ENCODE measurements around the gene GRM7. TPM values are rescaled to one million over a fixed set of nuclear protein-coding genes. Genes with fewer than 3 reads are reported as not detected.

The GRM7 gene
- total RNA-seq, 1 experiment from 2014 or later: not detected

DNA sequence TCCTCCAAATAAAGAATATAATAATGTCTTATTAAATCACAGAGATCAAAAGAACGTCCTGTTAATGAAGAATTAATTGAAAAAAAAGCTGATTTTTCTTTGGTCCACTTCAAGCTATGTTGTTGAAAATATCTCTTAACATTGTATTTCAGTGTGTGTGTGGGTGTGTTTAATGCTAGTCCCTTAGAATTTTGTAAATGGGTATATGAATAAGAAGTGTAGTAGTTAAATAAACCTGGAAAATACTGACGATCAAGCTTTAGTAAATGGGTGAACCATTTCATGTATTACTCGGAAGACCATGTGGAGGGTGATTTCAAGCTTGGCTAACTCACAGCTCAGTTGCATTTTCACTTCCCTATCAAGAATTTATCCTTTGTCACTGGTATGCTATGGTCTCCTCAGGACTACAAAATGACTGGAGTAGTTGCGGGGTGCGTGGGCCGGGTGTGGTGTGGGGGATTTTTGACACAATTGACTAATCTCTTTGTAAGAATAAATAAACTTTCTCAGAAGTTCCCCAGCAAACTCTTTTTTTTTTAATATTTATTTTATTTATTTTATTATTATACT is 586.4 kb downstream of the GRM7 start:
- ATAC-seq: no peak
- Histone ChIP-seq H3K4me3 (ENCODE audit: low read length) (no peak overlapping the region), H3K4me2 (ENCODE audit: low read length) (no peak overlapping the region), H3K36me3 (ENCODE audit: low read depth, low read length) (no peaks in the 10 kb centered on the region), H3K4me1 (ENCODE audit: insufficient read depth, low read length) (no peaks in the 10 kb centered on the region), H4K20me1 (ENCODE audit: low read length) (no peaks in the 10 kb centered on the region), H3K9me2 (replicated peaks; ENCODE audit: low read length) (no peaks in the 10 kb centered on the region), H3K27me3 (ENCODE audit: low read length) (no peaks in the 10 kb centered on the region), H3K27ac (ENCODE audit: low read length) (no peak overlapping the region), H3K9ac (ENCODE audit: low read length) (no peak overlapping the region), H3K79me2 (ENCODE audit: low read length) (no peaks in the 10 kb centered on the region), H3F3A (ENCODE audit: low read length, unreplicated experiment) (no peaks in the 10 kb centered on the region), H3K9me3 (ENCODE audit: low read length) (peaks cover 36% of the 10 kb centered on the region; the same call in 1 of the 2 replicates), H2AFZ (ENCODE audit: low read length) (no peak overlapping the region)
- no peak for TF ChIP-seq EZH2phosphoT487 (IDR thresholded peaks at IDR 0.05; ENCODE audit: borderline replicate concordance, low read length)
- TF ChIP-seq, protein P1, sequence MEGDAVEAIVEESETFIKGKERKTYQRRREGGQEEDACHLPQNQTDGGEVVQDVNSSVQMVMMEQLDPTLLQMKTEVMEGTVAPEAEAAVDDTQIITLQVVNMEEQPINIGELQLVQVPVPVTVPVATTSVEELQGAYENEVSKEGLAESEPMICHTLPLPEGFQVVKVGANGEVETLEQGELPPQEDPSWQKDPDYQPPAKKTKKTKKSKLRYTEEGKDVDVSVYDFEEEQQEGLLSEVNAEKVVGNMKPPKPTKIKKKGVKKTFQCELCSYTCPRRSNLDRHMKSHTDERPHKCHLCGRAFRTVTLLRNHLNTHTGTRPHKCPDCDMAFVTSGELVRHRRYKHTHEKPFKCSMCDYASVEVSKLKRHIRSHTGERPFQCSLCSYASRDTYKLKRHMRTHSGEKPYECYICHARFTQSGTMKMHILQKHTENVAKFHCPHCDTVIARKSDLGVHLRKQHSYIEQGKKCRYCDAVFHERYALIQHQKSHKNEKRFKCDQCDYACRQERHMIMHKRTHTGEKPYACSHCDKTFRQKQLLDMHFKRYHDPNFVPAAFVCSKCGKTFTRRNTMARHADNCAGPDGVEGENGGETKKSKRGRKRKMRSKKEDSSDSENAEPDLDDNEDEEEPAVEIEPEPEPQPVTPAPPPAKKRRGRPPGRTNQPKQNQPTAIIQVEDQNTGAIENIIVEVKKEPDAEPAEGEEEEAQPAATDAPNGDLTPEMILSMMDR (conservative IDR thresholded peaks at IDR 0.05; ENCODE audit: low read depth, low read length): no peak
- TF ChIP-seq EZH2 (IDR thresholded peaks at IDR 0.05; ENCODE audit: low read length, unreplicated experiment): no peak
- intact Hi-C loops (cut with micrococcal nuclease): no loop called here
- ChIA-PET CTCF (no interaction called here), POLR2A (ENCODE audit: unreplicated experiment) (no interaction called here)
- BruUV-seq (replicated peaks): no TSS peak
- DNase-seq: no peak

DNA sequence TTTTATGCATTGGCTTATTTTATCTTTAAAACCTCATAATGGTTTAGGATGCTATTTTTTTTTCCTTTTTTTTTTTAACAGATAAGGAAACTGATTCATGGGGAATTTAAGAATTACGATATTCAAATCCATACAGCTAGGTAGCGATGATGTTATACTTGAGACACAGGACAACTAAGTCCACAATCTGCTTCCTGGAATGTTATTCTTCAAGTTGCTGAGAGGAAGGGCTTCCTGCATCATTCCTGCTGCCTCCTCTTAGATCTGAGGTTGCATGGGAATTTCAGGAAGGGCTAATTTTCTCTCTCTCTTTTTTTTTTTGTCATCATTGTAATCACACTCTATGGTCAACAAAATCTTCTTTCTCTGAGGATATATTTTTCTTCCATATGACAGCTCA is 595.5 kb downstream of the GRM7 start:
- H4K20me1 ChIP-seq (ENCODE audit: low read length): no peaks in the 10 kb centered on the region
- H2AFZ ChIP-seq (ENCODE audit: low read length): no peak overlapping the region
- POLR2A ChIA-PET (ENCODE audit: unreplicated experiment): no interaction called here
- peaks cover 25% of the 10 kb centered on the region; the same call in 1 of the 2 replicates for H3K9me3 ChIP-seq (ENCODE audit: low read length)
- H3K79me2 ChIP-seq (ENCODE audit: low read length): no peaks in the 10 kb centered on the region
- TF ChIP-seq EZH2phosphoT487 (IDR thresholded peaks at IDR 0.05; ENCODE audit: borderline replicate concordance, low read length): no peak
- TF ChIP-seq, protein P1 (conservative IDR thresholded peaks at IDR 0.05; ENCODE audit: low read depth, low read length): no peak
- no peak for TF ChIP-seq EZH2 (IDR thresholded peaks at IDR 0.05; ENCODE audit: low read length, unreplicated experiment)
- H3K9me2 ChIP-seq (replicated peaks; ENCODE audit: low read length): no peaks in the 10 kb centered on the region
- no peak for ATAC-seq
- no TSS peak for BruUV-seq (replicated peaks)
- intact Hi-C loops (cut with micrococcal nuclease): no loop called here
- H3K27me3 ChIP-seq (ENCODE audit: low read length): no peaks in the 10 kb centered on the region
- no peak overlapping the region for H3K9ac ChIP-seq (ENCODE audit: low read length)
- no peaks in the 10 kb centered on the region for H3K4me1 ChIP-seq (ENCODE audit: insufficient read depth, low read length)
- H3K36me3 ChIP-seq (ENCODE audit: low read depth, low read length): no peaks in the 10 kb centered on the region
- no peaks in the 10 kb centered on the region for H3F3A ChIP-seq (ENCODE audit: low read length, unreplicated experiment)
- H3K4me2 ChIP-seq (ENCODE audit: low read length): no peak overlapping the region
- H3K4me3 ChIP-seq (ENCODE audit: low read length): no peak overlapping the region
- no peak for DNase-seq
- CTCF ChIA-PET: no interaction called here
- H3K27ac ChIP-seq (ENCODE audit: low read length): no peak overlapping the region

DNA sequence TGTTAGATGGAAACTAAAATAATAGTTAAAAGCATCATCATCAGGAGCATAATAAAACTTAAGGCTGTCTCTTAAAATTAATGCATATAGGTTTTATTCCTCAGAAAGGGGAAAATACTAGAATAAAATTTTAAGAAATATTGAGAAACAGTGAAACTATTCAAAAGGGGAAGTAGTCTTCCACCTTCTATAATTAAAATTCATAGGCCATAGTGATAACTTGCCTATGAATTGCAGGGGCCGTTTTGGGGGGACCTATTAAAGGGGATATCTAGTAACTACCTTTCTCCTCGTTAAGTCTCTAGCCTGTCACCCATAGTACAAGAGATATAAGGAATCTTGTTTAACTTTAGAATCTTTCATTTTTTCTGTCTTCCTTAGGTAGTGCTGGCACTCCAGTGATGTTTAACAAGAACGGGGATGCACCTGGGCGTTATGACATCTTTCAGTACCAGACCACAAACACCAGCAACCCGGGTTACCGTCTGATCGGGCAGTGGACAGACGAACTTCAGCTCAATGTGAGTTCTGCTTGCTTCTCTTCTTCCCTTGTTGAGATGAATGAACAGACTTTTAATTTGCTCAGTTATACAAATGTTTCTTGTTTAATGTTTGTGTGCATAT is 600.4 kb downstream of the GRM7 start:
- H3K27ac ChIP-seq (ENCODE audit: low read length): no peak overlapping the region
- no peaks in the 10 kb centered on the region for H3K36me3 ChIP-seq (ENCODE audit: low read depth, low read length)
- no peaks in the 10 kb centered on the region for H4K20me1 ChIP-seq (ENCODE audit: low read length)
- CTCF ChIA-PET: no interaction called here
- H3K4me2 ChIP-seq (ENCODE audit: low read length): no peak overlapping the region
- H3K9me2 ChIP-seq (replicated peaks; ENCODE audit: low read length): no peaks in the 10 kb centered on the region
- intact Hi-C loops (cut with micrococcal nuclease): no loop called here
- no peaks in the 10 kb centered on the region for H3K79me2 ChIP-seq (ENCODE audit: low read length)
- no peak overlapping the region for H3K9ac ChIP-seq (ENCODE audit: low read length)
- H2AFZ ChIP-seq (ENCODE audit: low read length): no peak overlapping the region
- no peaks in the 10 kb centered on the region for H3F3A ChIP-seq (ENCODE audit: low read length, unreplicated experiment)
- H3K4me3 ChIP-seq (ENCODE audit: low read length): no peak overlapping the region
- H3K27me3 ChIP-seq (ENCODE audit: low read length): no peaks in the 10 kb centered on the region
- BruUV-seq (replicated peaks): no TSS peak
- no peak for DNase-seq
- ATAC-seq: no peak
- TF ChIP-seq, protein P1 (conservative IDR thresholded peaks at IDR 0.05; ENCODE audit: low read depth, low read length): no peak
- TF ChIP-seq EZH2 (IDR thresholded peaks at IDR 0.05; ENCODE audit: low read length, unreplicated experiment): no peak
- no peak for TF ChIP-seq EZH2phosphoT487 (IDR thresholded peaks at IDR 0.05; ENCODE audit: borderline replicate concordance, low read length)
- no peaks in the 10 kb centered on the region for H3K4me1 ChIP-seq (ENCODE audit: insufficient read depth, low read length)
- POLR2A ChIA-PET (ENCODE audit: unreplicated experiment): no interaction called here
- 0 out of 2 replicates have a peak, but pooled peaks cover 14% of the 10 kb centered on the region for H3K9me3 ChIP-seq (ENCODE audit: low read length)

All from PC-3 (cell line).